ENCODE results near the gene CAMK4.

The CAMK4 gene

GRCh38 chr5:111507276-111507675 is 283.1 kb downstream of the CAMK4 start:
- DNase-seq: no peak

DNA sequence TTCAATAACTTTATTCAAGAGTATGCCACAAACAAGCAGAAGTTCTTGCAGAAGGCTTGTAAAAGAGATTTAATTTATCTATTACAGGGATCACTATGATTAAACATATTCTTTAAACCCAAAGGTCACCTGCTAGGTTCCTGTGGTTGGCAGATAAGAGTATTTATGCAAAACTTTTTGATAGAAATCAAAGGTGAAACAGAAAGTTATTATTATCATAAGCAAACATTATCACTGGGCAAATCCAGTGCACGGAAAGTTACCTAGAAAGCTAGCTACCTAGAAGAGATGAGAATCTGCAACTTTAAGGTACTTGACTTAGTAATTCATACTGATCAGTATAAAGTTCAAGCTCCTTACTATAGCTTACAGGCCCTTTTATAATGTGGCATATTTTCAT is 284.9 kb downstream of the CAMK4 start:
- DNase-seq: no peak

DNA sequence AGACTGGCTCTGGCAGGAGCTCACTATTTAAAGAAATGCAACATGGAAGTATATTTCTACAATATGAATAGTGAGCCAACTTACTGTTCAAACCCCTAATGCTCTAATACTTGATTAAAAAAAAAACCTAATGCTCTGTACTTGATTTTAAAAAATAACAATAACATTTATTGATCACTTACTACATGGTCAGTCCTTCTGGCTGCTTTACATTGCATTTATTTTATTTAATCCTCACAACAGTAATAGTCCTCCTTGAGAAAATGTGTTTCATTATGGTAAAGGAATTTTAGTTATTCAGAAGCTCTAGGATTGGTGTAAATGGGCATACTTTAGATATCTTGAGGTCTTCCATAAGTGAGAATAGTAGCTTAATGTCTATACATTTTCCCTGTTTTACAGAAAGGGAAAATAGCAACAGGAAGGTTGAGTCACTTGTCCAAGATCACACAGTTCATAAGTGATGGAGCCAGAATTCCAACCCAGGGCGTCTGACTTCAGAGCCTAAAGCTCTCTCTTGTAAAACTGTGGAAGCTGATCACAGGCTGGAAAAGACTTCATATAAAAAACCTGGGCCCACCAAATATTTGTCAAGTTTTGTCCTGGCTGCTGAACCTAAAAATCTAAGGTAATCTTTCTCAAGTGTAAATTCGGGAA is 287.1 kb downstream of the CAMK4 start:
- no peak for DNase-seq

DNA sequence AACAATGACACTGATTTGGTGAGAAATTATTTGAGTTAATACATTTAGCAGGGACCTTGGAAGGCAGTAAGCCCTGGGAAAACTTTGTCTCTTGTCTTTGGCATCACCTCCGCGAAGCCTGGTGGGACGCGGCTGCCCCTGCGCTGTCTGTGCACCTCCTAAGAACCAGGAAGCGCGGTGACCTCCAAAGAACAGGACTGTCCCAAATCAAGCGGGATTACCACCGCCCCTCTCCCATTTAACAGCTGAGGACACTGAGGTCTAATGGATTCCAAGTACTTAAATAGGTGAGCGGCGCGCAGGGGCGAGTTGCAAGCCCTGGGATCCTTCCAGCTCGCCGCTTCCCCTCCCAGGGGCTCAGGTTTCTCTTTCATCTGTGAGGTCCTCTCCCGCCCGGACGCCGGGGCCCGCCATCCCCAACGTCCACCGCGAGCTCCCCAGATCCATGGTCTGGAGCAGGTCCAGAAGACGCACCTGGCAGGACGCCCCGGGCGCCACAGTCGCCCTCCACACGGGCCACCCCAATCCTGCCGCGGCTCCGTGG is 287.7 kb downstream of the CAMK4 start:
- DNase-seq: peak; percentile 53

DNA sequence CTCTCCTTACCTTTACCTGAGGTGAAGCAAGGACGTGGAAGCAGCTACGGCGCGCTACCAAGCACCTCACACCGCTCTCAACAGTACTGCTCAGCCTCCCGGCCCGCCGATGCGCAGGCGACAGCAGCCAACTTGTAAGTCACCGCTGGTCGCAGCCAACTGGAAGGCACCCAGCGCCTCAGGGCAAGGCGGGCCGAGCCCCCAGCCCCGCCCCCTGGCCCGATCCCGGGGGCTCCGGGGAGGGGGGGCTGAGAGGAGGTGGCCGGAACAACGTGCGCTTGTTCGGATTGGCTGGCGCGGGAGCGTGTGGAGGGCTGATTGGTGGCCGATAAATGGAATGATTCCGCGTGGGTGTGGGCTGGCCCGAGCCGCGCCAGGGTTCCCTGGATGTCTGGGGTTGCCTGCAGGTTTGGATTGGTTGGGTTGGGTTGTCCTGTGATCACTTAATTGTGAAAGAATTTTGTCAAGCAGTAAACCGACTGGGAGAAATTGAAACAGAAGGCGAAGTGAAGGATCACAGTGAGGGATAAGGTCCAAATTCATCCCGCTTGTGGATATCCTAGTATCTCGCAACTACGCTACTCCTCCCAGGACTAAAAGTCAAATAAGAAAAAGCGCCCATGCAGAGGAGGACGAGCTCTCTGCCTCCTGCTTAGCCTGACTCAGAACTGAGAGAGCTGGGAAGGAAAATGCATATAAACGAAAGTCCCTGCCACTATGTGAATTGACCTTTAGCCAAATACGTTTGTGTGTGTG is 288.4 kb downstream of the CAMK4 start, which contains the start of gene STARD4:
STARD4 (minus strand) TSS at position 161 of the 756 bp plus-strand sequence. CDS start 5,102 bp downstream, outside the sequence.
- DNase-seq: peak; percentile 81

DNA sequence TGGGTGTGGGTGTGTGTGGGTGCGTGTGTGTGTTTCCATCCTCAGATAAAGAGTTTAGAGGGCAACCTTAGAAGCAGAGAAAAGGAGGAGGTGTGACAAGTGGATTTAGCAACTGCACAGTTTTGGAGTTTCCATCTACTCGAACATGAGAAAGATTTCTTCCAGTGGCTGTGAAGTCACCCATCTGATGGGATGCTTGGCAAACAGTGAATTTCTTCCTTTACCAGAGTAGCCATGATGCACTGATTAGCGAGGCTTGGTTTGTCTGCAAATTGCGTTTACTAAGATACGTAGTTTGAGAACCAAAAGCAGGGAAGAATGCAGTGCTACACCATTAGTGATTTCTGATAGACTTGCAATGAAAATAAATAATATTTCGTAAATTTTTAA is 288.9 kb downstream of the CAMK4 start:
- DNase-seq: peak; percentile 60

DNA sequence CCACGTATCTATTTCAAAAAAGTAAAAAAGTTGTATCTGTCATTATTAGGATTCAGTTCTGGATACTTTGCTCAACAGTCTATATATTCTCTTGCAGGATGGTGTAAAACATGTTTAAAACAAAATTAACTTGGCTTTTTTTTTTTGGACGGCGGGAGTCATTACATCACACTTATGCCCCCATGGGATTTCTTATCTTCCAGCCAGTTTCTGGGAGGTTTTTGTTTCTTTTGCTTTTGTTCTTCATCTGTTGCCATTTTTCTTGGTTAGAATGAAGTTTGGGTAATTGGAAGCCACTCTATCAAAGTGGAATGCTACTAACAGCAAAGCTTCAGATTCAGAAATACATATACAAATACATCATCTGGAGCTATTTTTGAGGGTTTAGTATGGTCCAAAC is 289.9 kb downstream of the CAMK4 start:
- no peak for DNase-seq

DNA sequence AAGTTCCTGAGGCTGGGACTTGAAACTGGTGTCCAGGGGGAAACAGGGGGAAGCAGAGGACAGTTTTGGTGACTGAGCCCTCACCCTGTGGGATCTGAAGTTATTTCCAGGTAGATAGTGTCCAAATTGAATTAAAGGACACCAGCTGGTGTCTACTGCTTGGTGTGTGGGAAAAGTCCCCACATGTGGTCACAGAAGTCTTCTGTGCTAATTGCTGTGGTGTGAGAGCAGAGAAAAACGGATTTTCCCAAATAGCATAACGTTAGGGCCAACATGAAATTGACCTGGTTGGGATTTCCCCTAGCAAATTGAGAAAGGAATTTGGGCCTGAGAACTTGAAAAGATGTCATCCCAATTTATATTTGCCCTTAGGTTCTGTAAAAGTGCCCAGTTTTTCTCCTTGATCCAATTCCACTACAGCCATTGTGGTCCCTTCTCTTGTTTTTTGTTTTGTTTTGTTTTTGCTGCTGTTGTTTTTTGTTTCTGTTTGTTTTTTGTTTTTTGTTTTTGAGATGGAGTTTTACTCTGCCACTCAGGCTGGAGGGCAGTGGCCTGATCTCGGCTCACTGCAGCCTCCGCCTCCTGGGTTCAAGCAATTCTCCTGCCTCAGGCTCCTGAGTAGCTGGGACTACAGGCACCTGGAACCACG is 293.8 kb downstream of the CAMK4 start:
- no peak for DNase-seq

DNA sequence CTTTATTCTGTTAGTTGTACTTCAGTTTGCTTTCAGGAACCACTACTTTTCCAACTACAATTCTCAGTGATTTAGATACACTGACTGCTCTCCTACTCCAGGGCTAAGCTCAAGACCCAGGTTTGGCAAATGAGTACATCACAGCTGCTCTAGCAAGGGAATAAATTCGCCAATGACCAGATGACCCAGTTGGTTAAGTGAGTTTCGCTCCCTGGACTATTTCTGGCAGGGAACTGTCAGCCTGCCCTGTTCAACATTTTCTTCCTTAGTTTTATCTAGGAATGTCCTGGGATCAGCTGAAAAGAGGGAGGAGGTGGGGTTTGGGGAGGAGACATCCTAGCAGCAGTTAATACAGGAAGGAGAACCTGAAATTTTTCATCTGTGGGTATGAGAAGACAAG is 294.6 kb downstream of the CAMK4 start:
- DNase-seq: no peak

DNA sequence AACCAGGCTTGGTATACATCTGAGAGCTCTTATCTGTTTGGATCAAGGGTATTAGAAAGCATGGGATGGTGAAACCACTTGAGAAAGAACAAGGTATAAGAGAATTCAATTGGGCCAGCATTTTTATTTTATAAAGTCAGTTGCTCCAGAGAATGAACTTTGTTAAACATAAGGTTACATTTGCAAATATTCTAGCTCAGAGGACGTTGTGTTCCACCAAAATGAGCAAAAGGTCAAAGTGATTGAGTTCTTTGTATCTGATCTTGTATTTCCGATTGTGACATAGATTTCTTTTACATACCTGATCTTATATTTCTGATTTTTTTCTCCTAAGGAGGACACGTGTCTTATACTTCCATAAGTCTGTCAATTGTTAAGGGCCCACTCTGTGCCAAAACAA is 296.7 kb downstream of the CAMK4 start:
- no peak for DNase-seq

DNA sequence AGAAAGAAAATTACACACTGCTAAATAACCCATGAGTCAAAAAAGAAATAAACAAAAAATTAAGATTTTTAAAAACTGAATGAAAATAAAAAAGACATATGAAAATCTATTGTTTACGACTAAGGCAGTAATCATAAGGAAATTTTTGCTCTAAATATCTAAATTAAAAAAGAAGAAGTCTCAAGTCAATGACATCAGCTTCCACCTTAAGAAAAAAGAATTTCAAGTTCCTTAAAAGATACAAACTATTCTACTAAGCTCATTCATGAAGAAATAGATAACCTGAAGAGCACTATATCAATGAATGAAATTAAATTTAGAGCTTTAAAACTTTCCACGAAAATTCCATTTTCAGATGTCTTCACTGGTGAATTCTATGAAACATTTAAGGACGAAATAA is 303.9 kb downstream of the CAMK4 start:
- DNase-seq: no peak

DNA sequence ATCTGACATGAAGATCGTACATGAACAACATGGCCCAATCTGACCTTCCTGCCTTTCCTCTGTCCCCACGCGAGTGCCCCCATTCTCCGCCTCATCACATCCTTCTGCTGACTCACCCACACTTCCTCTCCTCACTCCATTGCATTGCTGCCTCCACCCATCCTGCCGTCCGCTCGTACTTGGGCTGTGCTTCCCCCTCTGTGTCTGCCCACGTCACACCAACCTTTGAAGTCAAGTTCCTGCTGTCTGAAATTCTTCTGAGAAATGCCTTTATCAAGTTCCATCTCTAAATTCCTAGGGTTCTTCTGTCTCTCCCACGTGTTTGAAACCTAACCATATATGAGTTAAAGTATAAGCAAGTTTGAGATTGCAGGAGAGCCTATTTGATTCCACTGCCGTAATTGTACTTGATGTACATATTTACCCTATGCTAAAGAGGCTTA is 306.1 kb downstream of the CAMK4 start:
- no peak for DNase-seq

DNA sequence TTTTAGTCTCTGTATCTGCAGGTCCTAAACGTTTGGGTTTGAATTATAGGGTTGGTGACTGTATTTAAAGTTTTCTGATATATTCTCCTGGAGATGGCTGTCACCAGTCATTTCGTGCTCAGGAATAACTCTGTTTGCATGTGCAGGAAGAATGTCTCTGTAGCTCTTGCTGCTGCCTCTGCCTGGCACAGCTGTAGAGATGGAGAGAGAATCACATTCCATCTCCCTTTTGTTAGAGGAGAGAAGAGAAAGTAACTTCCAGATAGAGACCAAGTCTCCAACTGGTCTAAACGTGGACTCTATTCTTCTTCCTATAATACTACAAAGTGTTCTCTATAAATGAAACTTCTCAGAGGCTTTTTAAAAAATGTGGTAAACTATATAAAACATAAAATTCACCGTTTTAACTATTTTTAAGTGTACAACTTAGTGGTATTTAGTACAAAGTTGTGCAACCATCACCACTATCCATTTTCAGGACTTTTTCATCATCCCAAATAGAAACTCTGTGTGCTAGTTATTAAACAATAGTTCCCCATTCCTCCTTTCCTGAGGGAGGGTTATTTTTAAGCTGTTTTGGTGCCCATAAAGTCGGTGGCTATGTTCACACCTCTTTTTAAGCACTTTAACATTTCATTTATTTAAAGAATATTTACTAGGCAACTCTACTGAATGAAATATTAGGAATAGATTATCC is 308.9 kb downstream of the CAMK4 start:
- DNase-seq: no peak

DNA sequence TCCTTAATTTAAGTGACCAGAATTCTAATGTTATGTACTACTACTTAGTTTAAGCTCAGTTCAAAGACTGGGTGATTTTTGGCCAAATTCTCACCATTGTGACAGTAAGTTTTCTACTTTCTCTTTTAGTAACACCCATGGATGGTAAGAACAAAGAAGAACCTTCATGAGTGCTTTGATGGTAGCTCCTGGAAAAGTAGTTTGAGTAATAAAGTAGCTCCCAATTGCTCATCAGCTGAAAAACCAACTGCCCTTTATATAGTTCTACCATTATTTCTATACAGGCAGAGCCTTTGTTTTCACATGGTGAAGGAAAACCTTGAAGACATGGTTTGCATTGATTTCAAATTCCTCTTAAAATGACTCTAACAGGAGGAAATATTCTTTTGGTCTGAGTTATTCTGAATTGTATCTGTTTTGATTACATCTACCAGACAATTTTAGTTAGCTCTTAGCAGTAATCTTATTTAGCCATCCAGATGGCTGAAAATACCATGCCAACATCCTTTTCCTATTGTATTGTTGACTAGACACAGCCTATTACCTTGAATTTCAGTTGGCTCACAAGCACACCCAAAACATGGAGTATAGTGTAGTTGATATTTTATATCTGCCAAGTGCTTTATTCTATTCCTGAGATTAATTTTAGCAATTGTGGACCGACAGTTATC is 311.8 kb downstream of the CAMK4 start:
- DNase-seq: no peak

GRCh38 chr5:111537141-111538024 is 313.2 kb downstream of the CAMK4 start:
- no peak for DNase-seq

Data from NCI-H2227 treated with DMSO at 0.1 percent for 48 hours (cell line).